Measurements from ENCODE around the gene KISS1R.

KISS1R gene

DNA sequence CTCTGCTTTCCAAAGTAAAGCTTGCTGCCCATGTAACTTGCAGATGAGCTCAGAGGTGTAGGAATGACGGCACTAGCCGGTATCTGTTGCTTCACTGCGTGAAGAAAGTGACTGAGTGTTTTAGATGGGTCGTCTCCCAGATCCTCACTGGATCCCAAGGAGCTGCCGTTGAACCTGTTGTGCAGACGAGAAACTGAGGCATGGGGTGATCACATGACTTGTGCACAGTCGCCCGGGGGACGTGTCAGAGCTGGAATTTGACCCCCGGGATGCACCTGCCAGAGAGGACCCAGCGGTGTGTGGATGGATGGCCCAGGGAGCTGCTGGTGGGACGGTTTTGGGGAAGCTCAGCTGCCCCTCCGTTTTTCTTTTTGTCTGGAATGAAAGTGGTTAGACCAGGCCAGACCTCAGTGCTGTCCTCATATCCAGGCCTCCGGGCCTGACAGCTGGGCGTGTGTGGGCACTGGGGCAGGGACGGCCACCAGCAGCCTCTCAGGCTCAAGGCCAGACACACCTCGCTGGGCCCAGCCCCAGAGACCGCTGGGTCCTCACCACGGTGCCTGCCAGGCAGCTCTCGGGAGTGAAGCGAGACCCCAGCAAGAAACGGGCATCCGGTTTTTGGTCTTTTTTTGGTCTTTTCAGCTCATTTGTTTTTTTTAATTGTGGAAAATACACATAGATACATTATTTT, 21.2 kb downstream of the KISS1R start:
- no peak for DNase-seq (ENCODE audit: low read depth)

DNA sequence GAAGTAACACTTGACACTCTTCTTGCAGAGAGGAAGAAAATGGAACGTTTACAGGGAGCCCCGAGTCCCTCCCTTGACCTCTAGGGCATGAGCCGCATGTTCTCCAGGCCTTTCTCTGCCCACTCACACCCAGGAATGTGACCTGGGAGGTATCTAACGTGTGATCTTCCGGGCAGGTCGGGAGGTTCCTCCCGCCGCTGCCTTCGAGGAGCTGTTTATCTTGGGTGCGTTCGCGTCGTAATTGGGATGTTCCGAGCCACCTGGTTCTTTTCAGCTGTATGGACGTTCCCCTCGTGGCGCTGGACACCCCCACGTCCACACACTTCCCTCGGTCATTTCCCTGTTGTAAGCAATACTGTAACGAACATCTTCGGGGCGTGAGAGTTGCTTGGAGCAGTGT, 22.3 kb downstream of the KISS1R start:
- no peak for DNase-seq (ENCODE audit: low read depth)

- DNase-seq (ENCODE audit: low read depth), result no peak
Measured at GRCh38 chr19:939922-940321, 22.8 kb downstream of the KISS1R start.

DNA sequence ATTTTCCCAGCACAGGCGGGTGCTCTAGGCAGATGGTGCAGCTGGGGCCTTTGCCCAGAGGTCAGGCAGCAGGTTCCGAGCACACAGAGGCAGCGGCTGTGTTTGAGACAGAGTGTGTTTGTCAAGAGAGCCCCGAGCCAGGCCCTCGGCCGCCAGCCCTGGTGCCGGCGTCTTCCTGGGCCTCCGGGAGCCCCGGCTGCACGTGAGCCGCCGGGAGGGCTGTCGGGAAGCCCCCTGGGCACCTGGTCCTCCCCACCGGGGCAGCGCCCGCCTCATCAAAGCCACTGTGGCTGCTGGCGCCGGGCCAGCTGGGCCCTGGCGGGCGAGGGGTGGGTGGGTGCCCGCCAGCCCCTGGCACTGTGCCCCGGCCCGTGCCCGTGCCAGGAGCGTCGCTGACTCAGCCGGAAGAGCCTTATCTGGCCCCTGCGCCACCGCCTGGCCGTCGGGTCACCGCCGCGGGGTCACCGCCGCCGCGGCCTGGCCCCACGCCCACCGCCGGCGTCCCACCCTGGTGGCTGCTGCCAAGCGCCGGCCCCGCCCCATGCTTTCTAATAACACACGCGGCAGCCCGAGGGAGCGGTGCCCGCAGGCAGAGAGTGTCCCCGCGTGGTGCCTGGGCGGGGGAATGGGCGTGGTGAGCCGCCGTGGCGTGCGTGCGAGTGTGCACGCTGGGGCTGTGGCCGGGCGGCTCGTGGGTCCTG, 23.6 kb downstream of the KISS1R start:
- DNase-seq (ENCODE audit: low read depth), result peak; percentile 59

DNA sequence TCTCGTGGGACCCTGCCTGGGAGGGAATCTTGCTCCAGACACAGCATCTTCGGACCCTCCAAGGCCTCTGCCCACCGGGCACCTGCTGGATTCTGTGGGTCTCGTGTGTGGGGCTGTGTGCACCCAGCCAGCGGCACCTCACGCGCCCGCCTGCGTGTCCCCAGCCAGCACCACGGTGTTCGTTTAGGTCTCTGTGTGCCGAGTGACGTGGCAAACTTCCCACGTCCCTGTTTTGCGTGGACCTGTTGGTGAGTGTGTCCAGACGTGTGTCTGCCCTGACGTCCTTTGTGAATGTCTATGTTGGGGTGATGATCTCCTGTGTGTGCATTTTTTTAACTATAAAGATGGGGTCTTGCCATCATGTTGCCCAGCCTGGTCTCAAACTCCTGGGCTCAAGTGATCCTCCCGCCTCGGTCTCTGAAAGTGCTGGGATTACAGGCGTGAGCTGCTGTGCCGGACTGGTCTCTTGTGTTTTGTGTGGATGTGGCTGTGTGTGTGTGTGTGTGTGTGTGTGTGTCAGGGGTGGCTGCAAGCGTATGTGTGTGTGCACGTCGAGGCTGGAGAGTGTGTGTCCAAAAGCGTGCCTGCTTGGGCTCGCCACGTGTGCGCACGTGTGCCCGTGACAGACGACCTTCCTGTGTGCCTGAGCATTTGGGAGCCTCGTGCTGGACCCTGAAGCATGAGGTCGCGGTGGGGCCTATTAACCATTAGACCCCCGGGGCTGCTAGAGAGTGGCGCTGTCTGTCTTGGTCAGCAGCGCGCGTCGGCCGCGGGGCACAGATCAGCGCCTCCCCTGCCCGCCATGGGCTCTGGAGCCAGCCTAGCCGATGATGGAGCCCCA, 24.4 kb downstream of the KISS1R start:
- DNase-seq (ENCODE audit: low read depth), result no peak

GRCh38 chr19:942133-942645, 25.1 kb downstream of the KISS1R start:
- DNase-seq (ENCODE audit: low read depth), result no peak

- DNase-seq (ENCODE audit: low read depth), result no peak
Measured at GRCh38 chr19:943551-944170, 26.5 kb downstream of the KISS1R start.

DNA sequence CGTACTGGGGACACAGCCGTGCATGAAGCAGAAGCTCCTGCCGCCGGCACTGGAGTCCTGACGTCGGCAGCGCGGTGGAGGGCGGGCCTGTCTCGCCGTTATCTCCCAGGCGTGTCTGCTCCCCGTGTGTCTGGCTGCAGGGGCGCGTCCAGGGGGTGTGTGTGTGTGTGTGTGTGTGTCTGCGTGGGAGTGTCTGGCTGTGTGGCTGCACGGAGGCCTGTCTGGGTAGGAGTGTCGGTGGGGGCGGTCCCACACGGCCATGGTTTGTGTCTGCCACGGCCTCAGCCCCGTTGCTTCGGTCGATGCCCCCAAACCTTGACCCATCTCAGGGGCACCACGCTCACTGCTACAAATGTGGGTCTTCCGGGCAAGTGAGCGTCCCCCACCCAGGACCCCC, 27.0 kb downstream of the KISS1R start:
- DNase-seq (ENCODE audit: low read depth), result no peak

DNA sequence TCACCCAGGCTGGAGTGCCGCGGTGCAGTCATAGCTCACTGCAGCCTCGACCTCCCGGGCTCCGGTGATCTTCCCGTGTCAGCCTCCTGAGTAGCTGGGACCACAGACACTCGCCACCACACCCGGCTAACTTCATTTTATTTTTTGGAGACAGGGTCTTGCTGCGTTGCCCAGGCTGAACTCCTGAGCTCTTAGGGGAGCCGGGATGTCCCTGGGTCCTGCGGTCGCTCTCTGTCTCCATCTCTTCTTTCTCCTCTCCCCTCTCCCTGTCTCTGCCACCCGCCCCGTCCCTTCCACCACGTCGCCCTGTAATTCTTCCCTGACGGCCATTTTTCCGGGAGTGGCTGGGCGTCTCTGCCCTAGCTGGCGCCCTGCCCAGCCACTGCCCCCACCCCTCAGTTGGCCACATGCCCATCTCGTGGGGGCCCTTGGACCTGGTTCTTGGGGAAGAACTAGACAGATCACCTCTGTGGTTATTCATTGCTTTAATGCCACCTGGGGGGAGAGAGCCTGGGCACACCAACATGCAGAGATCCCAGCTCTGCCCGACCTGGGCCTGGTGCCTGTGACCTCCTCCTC, 27.6 kb downstream of the KISS1R start:
- no peak for DNase-seq (ENCODE audit: low read depth)

- no peak for DNase-seq (ENCODE audit: low read depth)
Measured at GRCh38 chr19:945401-946252, 28.5 kb downstream of the KISS1R start.

- no peak for DNase-seq (ENCODE audit: low read depth)
Measured at GRCh38 chr19:947090-947706, 30.1 kb downstream of the KISS1R start.

DNA sequence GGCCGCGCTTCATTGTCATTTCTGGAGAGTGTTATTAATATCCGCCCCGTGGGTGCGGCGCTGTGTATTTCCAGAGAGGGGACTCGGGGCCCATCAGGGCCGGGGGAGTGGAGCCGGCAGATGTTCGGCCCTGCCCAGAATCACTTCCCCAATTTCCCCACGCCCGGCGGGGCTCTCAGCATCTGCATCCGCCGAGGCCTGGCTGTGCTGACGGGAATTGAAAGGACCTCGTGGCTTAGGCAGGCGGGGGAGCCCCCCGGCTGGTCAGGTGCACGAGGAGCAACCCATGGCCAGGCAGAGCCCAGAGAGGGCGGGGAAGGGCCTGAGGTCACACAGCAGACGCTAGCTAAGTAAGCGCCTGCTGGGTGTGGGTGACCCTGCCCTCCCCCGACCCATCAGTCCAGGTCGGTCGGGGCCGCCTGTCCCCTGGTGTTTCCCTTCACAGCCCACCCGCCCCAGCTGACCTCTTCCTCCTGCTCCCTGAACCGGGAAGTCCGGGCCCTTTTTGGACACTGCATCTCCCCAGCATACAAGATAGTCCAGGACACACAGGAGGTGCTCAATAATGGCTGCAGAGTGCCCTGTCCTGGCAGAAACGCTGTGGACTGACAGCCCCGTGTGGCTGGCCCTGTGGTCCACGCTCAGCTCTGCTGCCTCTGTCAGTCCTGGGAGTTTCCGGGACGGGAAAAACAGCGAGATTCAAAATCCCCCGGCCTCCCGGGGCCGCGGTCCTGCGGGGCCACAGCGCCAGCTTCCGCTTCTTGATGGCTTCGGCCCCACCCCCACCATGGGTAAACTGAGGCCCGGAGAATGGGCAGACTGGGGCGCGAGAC, 30.8 kb downstream of the KISS1R start:
- DNase-seq (ENCODE audit: low read depth), result no peak

DNA sequence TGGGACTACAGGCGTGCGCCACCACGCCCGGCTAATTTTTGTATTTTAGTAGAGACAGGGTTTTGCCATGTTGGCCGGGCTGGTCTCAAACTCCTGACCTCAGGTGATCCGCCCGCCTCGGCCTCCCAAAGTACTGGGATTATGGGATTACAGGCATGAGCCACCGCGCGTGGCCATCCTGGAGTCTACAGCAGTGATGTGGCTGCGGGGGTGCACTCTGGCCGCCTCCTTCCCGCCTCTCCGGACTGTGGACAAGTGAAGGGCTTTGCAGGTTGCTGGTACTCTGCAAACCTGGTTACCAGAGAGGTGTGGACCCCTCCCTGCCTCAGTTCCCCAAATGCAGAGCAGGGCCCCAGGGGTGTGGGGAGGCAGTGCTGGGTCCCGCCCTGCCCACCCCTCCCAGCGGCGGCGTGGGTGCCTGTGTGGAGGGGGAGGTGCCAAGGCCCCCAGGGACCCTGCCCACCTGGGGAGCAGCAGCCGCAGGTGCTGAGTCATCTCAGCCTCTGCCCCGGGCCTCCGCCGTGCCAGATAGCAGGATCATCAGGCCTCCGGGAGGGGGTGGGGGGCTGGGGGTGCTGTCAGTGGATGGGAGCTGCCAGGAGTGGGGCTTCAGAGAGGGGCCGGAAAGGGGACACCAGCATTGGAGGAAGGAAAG, 31.8 kb downstream of the KISS1R start:
- DNase-seq (ENCODE audit: low read depth), result no peak

DNA sequence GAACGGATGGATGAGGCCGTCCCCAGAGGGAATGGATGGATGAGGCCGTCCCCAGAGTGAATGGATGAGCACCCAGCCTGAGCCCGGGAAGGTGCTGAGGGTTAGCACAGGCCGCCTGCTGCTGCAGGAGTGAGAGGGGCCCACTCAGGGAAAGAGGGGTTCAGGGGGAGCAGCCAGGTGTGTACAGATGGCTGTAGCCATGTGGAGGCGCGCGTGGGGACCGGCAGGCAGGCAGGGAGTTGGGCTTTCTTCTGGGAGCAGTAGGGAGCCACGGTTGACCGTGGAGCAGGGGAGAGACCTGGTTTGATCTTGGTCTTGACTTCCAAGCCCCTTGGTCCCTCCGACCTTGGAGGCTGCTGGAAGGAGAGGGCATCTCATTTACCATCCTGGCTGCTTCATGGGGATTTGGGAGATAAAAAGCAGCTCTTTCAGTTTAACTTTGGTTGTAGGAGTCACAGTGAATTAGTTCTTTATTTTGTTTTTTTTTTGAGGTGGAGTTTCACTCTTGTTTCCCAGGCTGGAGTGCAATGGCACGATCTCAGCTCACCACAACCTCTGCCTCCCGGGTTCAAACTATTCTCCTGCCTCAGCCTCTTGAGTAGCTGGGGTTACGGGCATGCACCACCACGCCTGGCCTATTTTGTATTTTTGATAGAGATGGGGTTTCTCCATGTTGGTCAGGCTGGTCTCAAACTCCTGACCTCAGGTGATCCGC, 33.4 kb downstream of the KISS1R start:
- DNase-seq (ENCODE audit: low read depth), result no peak

GRCh38 chr19:952049-952679, 35.0 kb downstream of the KISS1R start:
- DNase-seq (ENCODE audit: low read depth), result no peak

DNA sequence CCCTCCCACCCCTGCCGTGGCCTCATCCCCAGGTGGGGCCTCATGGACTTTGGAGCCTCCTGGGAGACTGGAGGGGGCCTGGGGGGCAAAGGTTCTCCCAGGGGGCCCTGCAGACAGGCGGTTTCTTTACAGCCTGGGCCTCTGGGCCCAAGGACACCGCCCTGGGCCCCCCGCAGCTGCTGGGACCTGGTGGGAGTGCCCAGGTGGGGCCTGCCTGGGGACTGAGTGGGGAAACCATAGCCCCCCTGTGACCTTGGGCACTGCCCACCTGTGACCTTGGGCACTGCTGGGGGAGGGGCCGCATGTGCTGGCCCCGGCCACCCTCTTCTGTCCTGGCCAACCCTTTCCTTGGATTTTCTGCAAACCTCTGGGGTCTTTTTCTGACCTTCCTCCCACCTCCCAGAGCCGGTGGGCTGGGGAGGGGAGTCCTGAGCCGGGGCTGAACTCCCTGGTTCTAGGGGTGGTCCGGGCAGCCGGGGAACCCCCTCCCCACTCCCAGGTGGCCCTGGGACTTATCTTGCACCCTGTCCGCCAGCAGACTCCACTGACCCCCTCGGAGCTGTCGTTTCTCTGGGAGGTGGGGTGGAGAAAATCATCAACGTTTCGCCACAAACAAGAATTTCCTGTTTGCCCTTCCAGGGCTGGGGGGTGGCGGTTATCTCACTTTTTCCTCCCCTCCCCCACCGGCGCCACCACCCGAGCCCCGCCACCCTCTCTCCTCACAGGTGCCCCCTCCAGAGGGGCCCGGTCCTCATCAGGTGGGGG, 35.7 kb downstream of the KISS1R start:
- no peak for DNase-seq (ENCODE audit: low read depth)
